Testis (tissue), 2 donors: ENCODE results near the gene TRIM49D1.
"Not testable (repeated sequence)": the region's sequence is repeated elsewhere in the genome, so short reads cannot be mapped to it uniquely, and the experiment has no call there.

ENCODE experiments used
- POLR2A ChIP-seq: fragments of 450-650 bp; IDR thresholded peaks from one replicate; pipeline ENCODE4 v1.6.1; 2017; ENCODE audit warnings: antibody characterized with exemption, mild to moderate bottlenecking, moderate library complexity
- TF ChIP-seq, protein P1 (sequence below), 3 experiments: fragments of 450-650 bp in 2 of 3; fragments of 200-600 bp in 1 of 3; sonication (generic) in 1 of 3; IDR thresholded peaks; one replicate each; pipeline ENCODE4 v1.5.1; 2016 to 2019; ENCODE audit warnings: antibody characterized with exemption in 3 of 3, mild to moderate bottlenecking in 2 of 3, moderate library complexity in 1 of 3

DNA sequence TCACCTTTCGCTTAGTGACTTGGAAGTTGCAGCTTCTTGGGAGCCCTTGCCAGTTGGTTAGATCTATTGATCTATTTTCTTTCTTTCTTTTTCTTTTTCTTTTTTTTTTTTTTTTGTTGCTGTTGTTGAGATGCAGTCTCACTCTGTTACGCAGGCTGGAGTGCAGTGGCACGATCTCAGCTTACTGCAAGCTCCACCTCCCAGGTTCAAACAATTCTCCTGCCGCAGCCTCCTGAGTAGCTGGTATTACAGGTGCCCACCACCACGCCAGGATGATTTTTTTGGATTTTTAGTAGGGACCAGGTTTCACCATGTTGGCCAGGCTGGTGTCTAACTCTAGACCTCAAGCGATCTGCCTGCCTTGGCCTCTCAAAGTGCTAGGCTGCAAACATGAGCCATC, 44.5 kb downstream of the TRIM49D1 start:
- TF ChIP-seq, protein P1, sequence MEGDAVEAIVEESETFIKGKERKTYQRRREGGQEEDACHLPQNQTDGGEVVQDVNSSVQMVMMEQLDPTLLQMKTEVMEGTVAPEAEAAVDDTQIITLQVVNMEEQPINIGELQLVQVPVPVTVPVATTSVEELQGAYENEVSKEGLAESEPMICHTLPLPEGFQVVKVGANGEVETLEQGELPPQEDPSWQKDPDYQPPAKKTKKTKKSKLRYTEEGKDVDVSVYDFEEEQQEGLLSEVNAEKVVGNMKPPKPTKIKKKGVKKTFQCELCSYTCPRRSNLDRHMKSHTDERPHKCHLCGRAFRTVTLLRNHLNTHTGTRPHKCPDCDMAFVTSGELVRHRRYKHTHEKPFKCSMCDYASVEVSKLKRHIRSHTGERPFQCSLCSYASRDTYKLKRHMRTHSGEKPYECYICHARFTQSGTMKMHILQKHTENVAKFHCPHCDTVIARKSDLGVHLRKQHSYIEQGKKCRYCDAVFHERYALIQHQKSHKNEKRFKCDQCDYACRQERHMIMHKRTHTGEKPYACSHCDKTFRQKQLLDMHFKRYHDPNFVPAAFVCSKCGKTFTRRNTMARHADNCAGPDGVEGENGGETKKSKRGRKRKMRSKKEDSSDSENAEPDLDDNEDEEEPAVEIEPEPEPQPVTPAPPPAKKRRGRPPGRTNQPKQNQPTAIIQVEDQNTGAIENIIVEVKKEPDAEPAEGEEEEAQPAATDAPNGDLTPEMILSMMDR (IDR thresholded peaks at IDR 0.05): not testable (repeated sequence)
- TF ChIP-seq POLR2A: not testable (repeated sequence)
